Activated naive CD8-positive, alpha-beta T cell treated with anti-CD3 and anti-CD28 coated beads, Interleukin-2, amount 50 U/mL, for 16 hours (primary cell): ENCODE data around the gene NEUROG2.
"Not testable (repeated sequence)": the region's sequence is repeated elsewhere in the genome, so short reads cannot be mapped to it uniquely, and the experiment has no call there.

Experiments used
- DNase-seq: peaks from one replicate; pipeline ENCODE4 v3.0.0-alpha.2; 2020; ENCODE audit warnings: low read depth, low spot score

The NEUROG2 gene

DNA sequence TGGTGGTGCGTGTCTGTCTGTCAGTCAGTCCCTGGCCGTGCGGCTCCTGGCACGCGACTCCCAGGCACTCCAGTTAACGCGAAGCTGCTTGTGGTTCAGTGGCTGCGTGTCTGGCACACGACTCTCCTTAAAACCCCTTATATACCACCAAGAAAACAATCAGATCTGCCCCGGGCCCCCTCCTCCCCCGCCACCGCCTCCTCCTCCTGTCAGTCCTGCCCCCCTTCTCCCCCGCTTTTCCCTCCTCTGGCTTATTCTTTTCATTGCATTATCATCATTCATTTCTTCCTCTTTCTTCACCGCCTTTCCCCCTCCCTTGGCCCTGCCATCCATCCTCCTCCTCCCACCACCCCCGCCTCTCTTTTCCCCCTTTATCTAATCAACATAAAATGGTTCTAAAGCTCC is at the start of gene NEUROG2:
TSS of gene NEUROG2 (minus strand) at position 115 of the 405 bp plus-strand sequence. CDS start 705 bp downstream, outside the sequence.
- DNase-seq: no peak

DNA sequence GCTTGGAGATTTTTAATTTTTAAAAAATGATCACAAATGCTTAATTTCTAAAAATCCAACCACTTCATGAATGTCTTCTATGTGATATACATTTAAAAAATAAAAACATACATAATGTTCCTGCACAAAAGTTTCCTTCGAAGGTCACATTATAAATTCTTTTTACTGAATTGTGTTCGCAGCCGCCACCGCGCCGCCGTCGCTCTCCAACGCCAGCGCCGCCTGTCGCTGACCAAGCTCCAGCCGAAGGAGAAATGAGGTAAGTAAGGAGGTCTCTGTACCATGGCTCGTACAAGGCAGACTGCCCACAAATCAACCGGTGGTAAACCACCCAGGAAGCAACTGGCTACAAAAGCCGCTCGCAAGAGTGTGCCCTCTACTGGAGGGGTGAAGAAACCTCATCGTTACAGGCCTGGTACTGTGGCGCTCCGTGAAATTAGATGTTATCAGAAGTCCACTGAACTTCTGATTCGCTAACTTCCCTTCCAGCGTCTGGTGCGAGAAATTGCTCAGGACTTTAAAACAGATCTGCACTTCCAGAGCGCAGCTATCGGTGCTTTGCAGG is 48.8 kb upstream of the NEUROG2 start:
- DNase-seq: no peak

DNA sequence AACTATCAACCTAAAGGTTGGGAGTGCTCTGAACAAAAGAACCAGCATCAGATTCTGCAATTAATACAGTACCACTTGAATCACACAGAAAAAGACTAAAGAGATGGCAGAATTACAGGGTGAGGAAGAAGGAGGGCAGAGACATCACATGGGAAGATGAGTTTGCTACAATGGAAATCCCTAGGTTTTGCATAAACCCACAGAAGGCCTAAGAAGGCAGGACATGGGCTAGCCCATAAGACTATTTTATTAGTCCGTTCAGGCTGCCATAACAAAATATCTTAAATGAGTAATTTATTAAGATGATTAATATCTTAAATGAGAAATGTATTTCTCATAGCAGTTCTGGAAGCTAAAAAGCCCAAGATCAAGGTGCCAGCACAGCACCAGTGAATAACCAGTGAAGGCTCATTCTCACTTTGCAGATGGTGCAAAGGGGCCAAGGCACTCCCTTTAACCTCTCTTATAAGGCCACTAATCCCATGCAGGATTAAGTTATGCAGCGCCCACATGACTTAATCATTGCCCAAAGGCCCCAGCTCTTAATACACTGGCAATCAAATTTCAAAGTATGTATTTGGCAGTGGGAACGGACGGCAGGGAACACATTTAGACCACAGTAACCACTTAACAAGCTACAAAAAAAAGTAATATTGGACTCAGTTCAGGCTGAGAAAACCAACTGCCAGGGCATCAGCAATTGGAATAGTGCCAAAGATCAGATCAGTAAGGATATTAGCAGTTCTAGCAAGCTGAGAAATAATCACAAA is 47.6 kb upstream of the NEUROG2 start:
- DNase-seq: no peak

DNA sequence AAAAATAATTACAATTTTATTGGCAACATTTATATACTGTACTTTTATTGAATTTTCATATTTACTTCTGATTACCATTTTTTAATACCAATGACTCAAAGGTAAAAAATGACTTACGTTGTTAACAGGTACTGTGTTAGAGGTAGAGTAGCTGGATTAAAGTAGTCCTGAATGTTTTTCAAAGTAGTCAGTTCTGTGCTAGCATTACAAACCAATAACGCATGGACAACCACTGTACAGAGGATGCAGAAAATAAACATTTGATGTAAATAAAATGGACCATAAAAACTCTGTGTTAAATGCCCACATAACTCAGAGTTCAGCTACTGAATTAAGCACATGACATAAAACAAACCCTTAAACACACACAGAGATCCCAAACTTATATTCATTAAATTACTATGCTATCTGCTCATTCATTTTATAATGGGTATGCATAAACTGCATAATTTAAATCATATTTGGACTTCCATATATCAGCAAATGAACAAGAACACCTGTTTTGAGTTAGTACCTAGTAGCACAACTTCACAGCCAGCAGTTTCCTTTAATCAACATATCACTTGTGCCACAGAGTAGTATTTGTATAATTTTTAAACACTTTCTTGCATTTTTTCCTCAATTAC is 46.4 kb upstream of the NEUROG2 start:
- no peak for DNase-seq

GRCh38 chr4:112560084-112560483 is 44.1 kb upstream of the NEUROG2 start:
- DNase-seq: no peak

DNA sequence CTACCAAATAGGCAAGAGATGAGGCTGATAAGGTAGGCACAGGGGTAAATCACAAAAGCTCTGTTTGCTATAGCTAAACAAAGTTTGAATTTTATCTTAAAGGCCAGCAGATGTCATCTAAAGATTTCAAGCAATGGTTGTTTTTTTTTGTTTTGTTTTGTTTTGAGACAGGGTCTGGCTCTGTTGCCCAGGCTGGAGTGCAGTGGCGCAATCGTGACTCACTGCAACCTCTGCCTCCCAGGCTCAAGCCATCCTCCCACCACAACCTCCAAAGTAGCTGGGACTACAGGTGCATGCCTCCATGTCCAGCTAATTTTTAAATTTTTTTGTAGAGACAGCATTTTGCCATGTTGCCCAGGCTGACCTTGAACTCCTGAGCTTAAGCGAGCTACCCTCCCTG is 43.1 kb upstream of the NEUROG2 start:
- no peak for DNase-seq

DNA sequence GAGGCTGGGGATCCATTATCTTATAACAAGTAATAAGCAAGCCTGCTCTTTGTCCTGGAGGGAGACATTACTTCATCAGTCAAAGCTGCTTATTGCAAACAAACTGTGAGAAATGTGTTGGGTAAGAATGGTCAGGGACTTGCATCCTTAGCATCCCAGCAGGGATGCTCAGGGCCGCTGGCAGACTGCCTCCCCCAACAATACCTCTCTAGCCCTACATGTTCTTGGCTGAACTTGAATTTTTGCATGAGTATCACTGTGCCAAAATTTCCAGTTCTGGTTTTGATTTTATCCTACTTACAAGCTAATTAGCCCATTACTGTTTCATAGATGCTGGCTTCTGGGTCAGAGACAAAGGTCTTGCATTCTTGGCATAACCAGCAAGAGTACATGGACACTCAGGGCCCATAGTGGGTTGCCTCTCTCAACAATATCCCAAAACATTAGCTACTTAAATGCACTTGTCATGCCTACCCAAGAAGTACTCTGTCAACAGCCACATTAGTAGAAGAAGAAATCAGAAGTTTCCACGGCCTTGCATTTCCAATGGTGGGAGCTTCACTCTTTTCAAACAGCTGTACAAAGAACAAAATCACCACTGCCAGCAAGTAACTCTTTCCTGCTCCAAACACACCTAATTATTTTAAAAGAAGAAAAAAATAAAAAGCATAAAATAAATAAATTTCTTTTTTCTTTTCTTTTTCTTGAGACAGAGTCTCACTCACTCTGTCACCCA is 41.9 kb upstream of the NEUROG2 start:
- DNase-seq: no peak

DNA sequence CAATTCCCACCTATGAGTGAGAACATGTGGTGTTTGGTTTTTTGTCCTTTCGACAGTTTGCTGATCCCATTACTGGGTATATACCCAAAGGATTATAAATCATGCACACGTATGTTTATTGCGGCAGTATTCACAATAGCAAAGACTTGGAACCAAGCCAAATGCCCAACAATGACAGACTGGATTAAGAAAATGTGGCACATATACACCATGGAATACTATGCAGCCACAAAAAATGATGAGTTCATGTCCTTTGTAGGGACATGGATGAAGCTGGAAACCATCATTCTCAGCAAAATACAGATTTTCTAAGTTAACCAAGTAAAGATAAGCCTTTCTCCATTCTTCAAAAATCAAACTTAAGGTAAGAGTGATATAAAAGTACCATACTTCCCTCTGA is 38.3 kb upstream of the NEUROG2 start:
- DNase-seq: not testable (repeated sequence)

DNA sequence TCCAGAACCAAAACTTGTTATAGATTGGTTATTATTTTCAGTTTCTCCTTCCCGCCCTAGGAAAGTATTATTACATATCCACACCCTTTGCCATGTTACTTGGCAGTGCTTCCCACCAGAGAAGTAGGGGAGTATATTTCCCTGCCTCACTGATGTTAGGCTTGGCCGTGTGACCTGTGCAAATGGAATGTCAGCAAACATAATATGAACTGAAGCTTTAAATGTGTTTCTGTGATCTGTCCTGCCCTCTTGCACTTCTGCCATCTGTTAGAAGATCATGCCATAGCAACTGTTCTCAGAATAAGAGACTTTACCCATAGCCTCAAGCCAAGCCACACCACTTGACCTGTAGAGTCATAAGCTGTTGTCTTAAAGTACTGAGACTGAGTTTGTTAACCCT is 36.7 kb upstream of the NEUROG2 start:
- no peak for DNase-seq

GRCh38 chr4:112550728-112551127 is 34.7 kb upstream of the NEUROG2 start:
- DNase-seq: no peak

GRCh38 chr4:112546476-112546875 is 30.5 kb upstream of the NEUROG2 start:
- DNase-seq: no peak

DNA sequence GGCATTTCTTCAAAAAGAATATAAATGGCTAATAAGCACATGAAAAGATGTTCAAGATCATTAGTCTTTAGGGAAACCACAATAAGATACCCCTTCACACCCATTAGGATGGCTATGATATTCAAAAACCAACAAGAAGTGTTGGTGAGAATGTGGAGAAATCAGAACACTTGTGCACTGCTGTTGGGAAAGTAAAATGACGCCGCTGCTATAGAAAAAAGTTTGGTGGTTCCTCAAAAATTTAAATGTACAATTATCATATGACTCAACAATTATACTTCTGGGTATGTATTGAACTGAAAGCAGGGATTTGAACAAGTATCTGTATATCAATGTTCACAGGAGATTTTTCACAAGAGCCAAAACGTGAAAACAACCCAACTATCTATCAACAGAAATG is 29.4 kb upstream of the NEUROG2 start:
- DNase-seq: no peak

DNA sequence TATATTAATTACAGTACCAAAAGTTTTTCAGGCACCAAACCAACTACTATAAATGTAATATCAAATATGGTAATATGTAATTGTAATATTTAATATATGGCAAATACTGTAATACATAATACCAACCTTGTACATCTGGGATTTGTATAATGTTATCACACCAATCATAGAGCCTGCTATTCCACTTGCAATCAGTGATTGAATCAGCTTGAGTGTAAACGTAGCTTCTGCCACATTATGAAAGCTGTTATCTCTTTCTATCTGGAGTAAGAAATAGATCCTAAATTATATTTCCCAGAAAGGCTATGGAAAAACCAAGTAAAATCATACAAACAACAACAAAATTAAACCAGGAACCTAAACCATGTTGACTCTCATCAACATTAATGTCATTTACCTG is 24.7 kb upstream of the NEUROG2 start:
- no peak for DNase-seq

GRCh38 chr4:112536123-112536522 is 20.1 kb upstream of the NEUROG2 start:
- no peak for DNase-seq

- DNase-seq: no peak
Observed at GRCh38 chr4:112532267-112532666, 16.3 kb upstream of the NEUROG2 start.

DNA sequence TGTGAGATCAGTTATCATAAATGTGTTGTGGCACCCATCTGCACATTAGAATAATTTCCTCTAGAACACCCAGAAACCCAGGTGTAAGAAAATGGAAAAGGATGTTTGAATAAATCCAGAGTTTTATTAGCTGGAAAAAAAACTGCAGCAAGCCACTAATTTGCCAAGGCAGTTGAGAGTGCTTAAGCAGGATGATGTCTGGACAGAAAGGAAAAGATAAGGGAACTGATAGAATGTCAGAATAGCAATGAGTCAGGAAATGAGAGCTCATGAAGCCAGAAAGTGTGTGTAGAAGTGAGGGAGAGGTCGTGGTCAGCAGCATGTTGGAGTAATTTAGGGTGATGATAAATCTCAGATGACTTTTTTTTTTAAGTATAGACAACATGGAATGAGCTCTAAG is 15.2 kb upstream of the NEUROG2 start:
- DNase-seq: no peak

DNA sequence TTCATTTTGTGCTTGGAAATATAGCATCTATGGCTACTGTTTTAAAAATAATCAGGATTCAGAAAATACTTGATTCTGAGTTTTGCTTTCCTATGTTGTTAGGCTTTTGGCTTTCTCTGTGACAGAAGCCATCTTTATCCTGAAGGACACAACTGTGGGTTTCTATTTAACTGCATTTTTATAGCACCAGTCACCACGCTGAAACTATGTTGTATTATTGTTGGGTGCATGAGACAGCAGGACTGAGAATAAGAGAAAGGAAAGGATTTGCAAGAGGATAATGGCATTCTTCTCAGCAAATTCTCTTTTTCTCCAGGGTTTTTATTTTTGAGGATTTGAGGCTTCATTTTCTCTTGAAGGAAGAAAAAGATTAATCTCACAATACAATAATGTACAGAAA is 10.1 kb upstream of the NEUROG2 start:
- DNase-seq: no peak

- peak; percentile 47 for DNase-seq
Observed at GRCh38 chr4:112523764-112524505, 8.0 kb upstream of the NEUROG2 start.

DNA sequence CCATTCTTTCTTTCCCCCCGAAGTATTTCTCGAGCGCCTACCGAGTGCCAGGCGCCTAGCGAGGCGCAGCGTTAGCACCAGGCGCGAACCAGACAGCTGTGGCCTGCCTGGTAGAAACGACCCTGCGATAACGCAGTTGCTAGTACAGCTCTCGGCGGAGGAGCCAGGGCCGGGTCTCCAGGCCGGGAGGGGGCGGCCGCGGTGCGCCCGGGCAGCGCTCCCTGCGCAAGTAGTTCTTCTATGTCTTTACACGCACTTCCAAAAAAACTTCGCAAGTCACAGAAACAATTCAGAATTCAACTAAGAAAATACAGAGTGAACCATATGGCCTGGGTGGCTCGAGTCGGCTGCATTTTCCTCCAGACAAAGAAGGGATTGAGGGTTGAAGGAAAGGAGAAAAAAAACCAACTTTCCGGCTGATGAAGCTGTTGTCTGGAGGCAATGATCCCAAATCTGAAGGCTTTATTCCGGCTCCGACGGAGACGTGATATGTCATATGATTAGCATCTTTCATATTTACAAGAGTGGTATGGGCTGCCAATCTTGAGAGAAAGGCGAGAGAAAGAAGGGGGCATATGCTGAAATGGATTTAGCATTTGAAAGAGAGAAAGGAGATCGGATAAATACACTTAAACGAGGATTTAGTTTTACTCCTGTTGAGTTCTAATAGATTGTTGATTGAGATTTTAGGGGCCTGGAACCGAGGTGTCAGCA is 7.2 kb upstream of the NEUROG2 start:
- no peak for DNase-seq

- not testable (repeated sequence) for DNase-seq
Observed at GRCh38 chr4:112522431-112522830, 6.5 kb upstream of the NEUROG2 start.
